SU-DHL-6 (cell line): ENCODE results near the gene LCE3D.

Experiments used
- EZH2phosphoT487 ChIP-seq: fragments of 200-600 bp; sonication (generic), shearing (Covaris generic); conservative IDR thresholded peaks from 2 replicates; pipeline ENCODE4 v1.6.1; 2018; ENCODE audit warnings: mild to moderate bottlenecking, antibody characterized with exemption, low read length, moderate library complexity, mixed read lengths
- TF ChIP-seq, protein P1 (sequence below): fragments of 200-600 bp; sonication (generic); IDR thresholded peaks from one replicate; pipeline ENCODE4 v1.5.1; 2017; ENCODE audit warnings: antibody characterized with exemption, mild to moderate bottlenecking, low read length, moderate library complexity; ENCODE audit not compliant: insufficient read depth, poor library complexity, severe bottlenecking

DNA sequence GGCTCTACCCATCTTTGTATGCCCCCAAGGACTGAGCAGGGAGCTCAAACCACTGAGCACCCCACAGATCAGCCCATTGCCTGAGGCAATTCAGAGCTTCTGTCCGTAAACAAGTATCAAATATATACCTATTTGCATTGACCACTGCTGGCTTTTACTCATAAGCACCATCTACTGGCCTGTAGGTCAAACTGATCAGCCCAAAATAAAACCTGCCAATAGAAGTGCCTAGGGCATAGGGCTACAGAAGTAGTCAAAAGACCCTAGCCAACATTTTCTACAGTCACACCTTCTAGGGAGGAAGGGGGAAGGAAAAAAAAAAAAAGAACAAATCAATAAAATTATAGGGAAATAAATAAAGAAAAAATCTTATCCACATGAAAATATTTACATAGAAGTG lies 5.3 kb upstream of the LCE3D start:
- TF ChIP-seq, protein P1, sequence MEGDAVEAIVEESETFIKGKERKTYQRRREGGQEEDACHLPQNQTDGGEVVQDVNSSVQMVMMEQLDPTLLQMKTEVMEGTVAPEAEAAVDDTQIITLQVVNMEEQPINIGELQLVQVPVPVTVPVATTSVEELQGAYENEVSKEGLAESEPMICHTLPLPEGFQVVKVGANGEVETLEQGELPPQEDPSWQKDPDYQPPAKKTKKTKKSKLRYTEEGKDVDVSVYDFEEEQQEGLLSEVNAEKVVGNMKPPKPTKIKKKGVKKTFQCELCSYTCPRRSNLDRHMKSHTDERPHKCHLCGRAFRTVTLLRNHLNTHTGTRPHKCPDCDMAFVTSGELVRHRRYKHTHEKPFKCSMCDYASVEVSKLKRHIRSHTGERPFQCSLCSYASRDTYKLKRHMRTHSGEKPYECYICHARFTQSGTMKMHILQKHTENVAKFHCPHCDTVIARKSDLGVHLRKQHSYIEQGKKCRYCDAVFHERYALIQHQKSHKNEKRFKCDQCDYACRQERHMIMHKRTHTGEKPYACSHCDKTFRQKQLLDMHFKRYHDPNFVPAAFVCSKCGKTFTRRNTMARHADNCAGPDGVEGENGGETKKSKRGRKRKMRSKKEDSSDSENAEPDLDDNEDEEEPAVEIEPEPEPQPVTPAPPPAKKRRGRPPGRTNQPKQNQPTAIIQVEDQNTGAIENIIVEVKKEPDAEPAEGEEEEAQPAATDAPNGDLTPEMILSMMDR = no peak
- no peak for TF ChIP-seq EZH2phosphoT487
